Measurements from ENCODE around the gene ZNF652. TPM values are rescaled to one million over a fixed set of nuclear protein-coding genes. Genes with fewer than 3 reads are reported as not detected.
"Not testable (repeated sequence)": the region's sequence is repeated elsewhere in the genome, so short reads cannot be mapped to it uniquely, and the experiment has no call there.

Gene ZNF652
- total RNA-seq, 4 donors from 2014 or later: 58.8 to 124 (median 103) TPM

DNA sequence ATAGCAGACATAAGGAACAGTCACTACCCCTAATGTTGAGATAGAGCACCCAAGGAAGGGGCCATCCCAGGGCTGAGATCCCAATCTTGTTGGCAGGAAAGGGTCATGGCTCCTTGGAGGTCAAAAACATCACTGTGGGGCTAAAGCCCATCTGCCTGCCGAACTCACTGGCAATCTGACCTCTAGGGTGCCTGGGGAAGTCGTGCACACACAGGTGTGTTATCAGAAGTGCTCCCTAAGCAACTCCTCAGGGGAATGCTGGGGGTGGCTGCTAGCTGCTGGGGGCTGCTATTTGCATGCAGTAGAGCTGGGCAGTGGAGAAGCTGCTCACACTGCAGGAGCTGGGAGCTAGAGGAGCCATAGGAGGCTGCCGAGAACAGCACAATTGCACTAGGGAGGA lies 84.0 kb downstream of the ZNF652 start:
- WGBS, 2 donors: 61 to 80% methylated on average over 1 to 3 of the region's 3 CpGs
- TF ChIP-seq, protein P1, sequence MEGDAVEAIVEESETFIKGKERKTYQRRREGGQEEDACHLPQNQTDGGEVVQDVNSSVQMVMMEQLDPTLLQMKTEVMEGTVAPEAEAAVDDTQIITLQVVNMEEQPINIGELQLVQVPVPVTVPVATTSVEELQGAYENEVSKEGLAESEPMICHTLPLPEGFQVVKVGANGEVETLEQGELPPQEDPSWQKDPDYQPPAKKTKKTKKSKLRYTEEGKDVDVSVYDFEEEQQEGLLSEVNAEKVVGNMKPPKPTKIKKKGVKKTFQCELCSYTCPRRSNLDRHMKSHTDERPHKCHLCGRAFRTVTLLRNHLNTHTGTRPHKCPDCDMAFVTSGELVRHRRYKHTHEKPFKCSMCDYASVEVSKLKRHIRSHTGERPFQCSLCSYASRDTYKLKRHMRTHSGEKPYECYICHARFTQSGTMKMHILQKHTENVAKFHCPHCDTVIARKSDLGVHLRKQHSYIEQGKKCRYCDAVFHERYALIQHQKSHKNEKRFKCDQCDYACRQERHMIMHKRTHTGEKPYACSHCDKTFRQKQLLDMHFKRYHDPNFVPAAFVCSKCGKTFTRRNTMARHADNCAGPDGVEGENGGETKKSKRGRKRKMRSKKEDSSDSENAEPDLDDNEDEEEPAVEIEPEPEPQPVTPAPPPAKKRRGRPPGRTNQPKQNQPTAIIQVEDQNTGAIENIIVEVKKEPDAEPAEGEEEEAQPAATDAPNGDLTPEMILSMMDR (IDR thresholded peaks at IDR 0.05): no peak
- no peak for TF ChIP-seq POLR2A (IDR thresholded peaks at IDR 0.05)

DNA sequence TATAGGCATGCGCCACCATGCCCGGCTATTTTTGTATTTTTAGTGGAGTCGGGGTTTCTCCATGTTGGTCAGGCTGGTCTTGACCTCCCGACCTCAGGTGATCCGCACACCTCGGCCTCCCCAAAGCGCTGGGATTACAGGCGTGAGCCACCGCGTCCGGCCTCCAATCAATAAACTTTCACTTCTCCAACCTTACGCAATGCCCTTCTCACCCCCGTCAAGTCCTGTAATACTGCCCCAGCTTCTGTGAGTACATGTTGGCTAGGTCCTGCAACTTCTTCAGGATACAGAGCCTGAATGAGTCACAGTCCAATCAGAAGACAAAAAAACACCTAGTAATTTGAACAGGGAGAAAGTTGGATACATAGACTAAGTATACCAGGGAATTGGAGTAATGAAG lies 84.4 kb downstream of the ZNF652 start:
- WGBS, 2 donors: 91 to 93% methylated on average over 13 of the region's 13 CpGs
- H3K4me3 ChIP-seq (ENCODE audit: low read depth, poor library complexity, severe bottlenecking): no peak overlapping the region
- peak in 1 of 2 donors; percentile 45 for DNase-seq (ENCODE audit: low spot score in 2 of 2)
- intact Hi-C loops (cut with DNase I; ENCODE audit: low total_unique reads): no loop called here
- TF ChIP-seq, protein P1 (IDR thresholded peaks at IDR 0.05): no peak
- no peak for TF ChIP-seq POLR2A (IDR thresholded peaks at IDR 0.05)

More for the DNA sequence above, 84.0 kb downstream of the ZNF652 start:
- peak in 1 of 2 donors; percentile 61 for DNase-seq (ENCODE audit: low spot score in 2 of 2)
- intact Hi-C loops (cut with DNase I; ENCODE audit: low total_unique reads): no loop called here
- no peak overlapping the region for H3K4me3 ChIP-seq (ENCODE audit: low read depth, poor library complexity, severe bottlenecking)

DNA sequence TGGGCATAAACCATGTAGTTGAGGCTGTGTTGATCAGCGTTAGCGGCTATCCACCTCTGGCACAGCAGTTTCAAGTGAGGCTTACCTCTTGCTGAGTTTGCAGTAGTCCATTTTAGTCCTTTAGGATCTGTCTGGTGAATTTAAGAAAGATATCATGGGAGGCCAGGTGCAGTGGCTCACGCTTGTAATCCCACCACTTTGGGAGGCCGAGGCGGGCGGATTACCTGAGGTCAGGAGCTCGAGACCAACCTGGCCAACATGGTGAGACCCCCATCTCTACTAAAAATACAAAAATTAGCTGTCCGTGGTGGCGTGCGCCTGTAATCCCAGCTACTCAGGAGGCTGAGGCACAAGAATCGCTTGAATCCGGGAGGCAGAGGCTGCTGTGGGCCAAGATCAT lies 86.1 kb downstream of the ZNF652 start:
- DNase-seq (ENCODE audit: low spot score in 2 of 2): peak in 1 of 2 donors; percentile 59
- intact Hi-C loops (cut with DNase I; ENCODE audit: low total_unique reads); H3K4me3 ChIP-seq (ENCODE audit: low read depth, poor library complexity, severe bottlenecking): not testable (repeated sequence)
- WGBS, 2 donors: 94 to 95% methylated on average over 12 of the region's 12 CpGs

DNA sequence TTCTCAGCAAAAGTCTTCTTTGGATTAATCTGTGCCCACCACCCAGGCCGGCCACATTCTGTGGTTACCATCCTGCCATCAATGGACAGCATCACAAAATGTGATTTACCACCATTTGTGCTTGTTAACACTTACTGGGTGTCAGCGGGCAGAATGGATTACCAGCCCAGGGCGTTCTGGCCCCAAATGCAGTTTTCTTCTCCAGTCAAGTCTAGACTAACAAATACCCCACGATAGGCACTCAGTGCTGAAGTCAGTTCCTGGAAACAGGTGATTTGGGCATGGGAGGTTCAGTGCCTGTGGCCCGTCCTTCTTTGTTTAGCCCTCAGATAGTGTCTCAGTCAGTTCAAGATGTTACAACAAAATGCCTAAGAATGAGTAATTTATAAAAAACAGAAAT lies 92.7 kb downstream of the ZNF652 start:
- no peak for DNase-seq (ENCODE audit: low spot score in 2 of 2)
- TF ChIP-seq, protein P1 (IDR thresholded peaks at IDR 0.05): no peak
- no peak for TF ChIP-seq POLR2A (IDR thresholded peaks at IDR 0.05)
- WGBS, 2 donors: 81 to 91% methylated on average over 5 of the region's 5 CpGs
- intact Hi-C loops (cut with DNase I; ENCODE audit: low total_unique reads): no loop called here
- no peak overlapping the region for H3K4me3 ChIP-seq (ENCODE audit: low read depth, poor library complexity, severe bottlenecking)

- intact Hi-C loops (cut with DNase I; ENCODE audit: low total_unique reads): no loop called here
- 82 to 85% methylated on average over 3 of the region's 3 CpGs for WGBS, 2 donors
- no peak for TF ChIP-seq POLR2A (IDR thresholded peaks at IDR 0.05)
- TF ChIP-seq, protein P1 (IDR thresholded peaks at IDR 0.05): no peak
- DNase-seq (ENCODE audit: low spot score in 2 of 2): no peak
- H3K4me3 ChIP-seq (ENCODE audit: low read depth, poor library complexity, severe bottlenecking): no peak overlapping the region
Measured at GRCh38 chr17:49267912-49268311, 94.1 kb downstream of the ZNF652 start.

DNA sequence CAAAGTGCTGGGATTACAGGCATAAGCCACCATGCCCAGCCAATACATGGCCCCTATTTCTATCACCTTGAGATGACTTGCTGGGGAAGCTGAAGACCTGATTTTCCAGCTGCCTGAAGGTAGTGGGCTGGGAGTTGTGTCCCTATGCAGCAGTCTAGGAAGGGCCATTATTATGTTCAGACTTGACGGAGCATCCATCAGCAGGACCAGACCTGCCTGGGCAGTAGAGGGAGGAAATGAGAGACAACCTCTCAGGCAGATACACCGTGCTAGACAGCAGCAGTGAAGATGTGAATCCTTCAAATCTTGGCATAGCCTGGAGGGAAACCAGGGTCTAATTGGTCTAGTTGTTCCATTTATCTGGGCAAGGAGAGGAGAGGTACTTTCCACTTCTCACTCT lies 95.8 kb downstream of the ZNF652 start:
- 53 to 62% methylated on average over 2 of the region's 2 CpGs for WGBS, 2 donors
- no peak for DNase-seq (ENCODE audit: low spot score in 2 of 2)
- intact Hi-C loops (cut with DNase I; ENCODE audit: low total_unique reads): no loop called here
- no peak overlapping the region for H3K4me3 ChIP-seq (ENCODE audit: low read depth, poor library complexity, severe bottlenecking)
- TF ChIP-seq, protein P1 (IDR thresholded peaks at IDR 0.05): no peak
- TF ChIP-seq POLR2A (IDR thresholded peaks at IDR 0.05): no peak

DNA sequence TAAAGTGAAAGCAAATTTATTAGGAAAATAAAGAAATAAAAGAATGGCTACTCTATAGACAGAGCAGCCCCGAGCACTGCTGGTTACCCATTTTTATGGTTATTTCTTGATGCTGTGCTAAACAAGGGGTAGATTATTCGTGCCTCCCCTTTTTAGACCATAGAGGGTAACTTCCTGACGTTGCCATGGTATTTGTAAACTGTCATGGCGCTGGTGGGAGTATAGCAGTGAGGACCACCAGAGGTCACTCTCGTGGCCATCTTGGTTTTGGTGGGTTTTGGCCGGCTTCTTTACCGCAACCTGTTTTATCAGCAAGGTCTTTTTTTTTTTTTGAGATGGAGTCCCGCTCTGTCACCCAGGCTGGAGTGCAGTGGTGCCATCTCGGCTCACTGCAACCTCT lies 100.5 kb downstream of the ZNF652 start:
- H3K4me3 ChIP-seq (ENCODE audit: low read depth, poor library complexity, severe bottlenecking); intact Hi-C loops (cut with DNase I; ENCODE audit: low total_unique reads); DNase-seq (ENCODE audit: low spot score in 2 of 2): not testable (repeated sequence)
- 88 to 92% methylated on average over 9 of the region's 9 CpGs for WGBS, 2 donors

Measured in lower leg skin (tissue), 4 donors.